NCI-H187 (cell line): Measurements from ENCODE around the gene TMOD1.

Experiments used
- DNase-seq, 2 experiments: peaks; one replicate each; lab custom pipeline; 2025; lab: John Stamatoyannopoulos, UW

TMOD1 gene

GRCh38 chr9:97638666-97639065 lies 137.2 kb downstream of the TMOD1 start:
- no peak for DNase-seq

GRCh38 chr9:97640325-97640724 lies 138.9 kb downstream of the TMOD1 start:
- DNase-seq = no peak

- no peak for DNase-seq
Measured at GRCh38 chr9:97645720-97646119, 144.3 kb downstream of the TMOD1 start.

GRCh38 chr9:97647996-97648395 lies 146.5 kb downstream of the TMOD1 start:
- no peak for DNase-seq
